ENCODE data around the gene TMED5. TPM values are rescaled to one million over a fixed set of nuclear protein-coding genes. Genes with fewer than 3 reads are reported as not detected.

Gene TMED5
- total RNA-seq, 1 experiment from 2014 or later: 51.0 TPM

DNA sequence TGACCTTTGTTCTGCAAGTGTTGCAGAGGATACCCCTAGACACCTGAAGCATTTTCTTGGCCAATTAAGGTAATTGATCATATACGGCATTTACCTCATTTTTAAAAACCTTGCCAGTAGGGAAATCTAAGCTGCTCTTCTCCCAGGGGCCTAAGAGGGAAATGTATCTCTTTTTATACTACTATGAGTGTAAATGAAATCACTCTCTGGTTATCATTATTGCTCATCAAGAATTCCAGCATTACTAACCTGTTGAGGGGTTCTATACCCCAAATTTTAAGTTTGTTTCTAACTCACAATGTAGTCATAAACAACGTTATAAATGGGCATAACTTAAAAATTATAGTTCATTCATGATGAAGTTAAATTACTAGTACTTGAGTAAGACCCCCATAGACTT is 27.4 kb downstream of the TMED5 start:
- no peak overlapping the region for H2AFZ ChIP-seq
- no peaks in the 10 kb centered on the region for H3K4me1 ChIP-seq (replicated peaks; ENCODE audit: insufficient read depth)
- no peaks in the 10 kb centered on the region for H3K79me2 ChIP-seq (ENCODE audit: low read depth)
- H3K27ac ChIP-seq: no peak overlapping the region
- H4K20me1 ChIP-seq (ENCODE audit: insufficient read depth): peaks cover 23% of the 10 kb centered on the region
- H3F3A ChIP-seq (ENCODE audit: insufficient read depth, low read depth): peaks cover 50% of the 10 kb centered on the region
- H3K27me3 ChIP-seq (ENCODE audit: insufficient read depth, low read depth): no peaks in the 10 kb centered on the region
- H3K36me3 ChIP-seq (ENCODE audit: low read depth): peaks cover 65% of the 10 kb centered on the region
- peaks cover 3% of the 10 kb centered on the region; the same call in 1 of the 2 replicates for H3K9me2 ChIP-seq (ENCODE audit: insufficient read depth)
- intact Hi-C loops (cut with micrococcal nuclease; ENCODE audit: unreplicated experiment): no loop called here
- H3K9me3 ChIP-seq (ENCODE audit: insufficient read depth, low read depth): no peaks in the 10 kb centered on the region
- ChIA-PET CTCF (no interaction called here), POLR2A (ENCODE audit: unreplicated experiment) (no interaction called here)
- TF ChIP-seq, protein P1, sequence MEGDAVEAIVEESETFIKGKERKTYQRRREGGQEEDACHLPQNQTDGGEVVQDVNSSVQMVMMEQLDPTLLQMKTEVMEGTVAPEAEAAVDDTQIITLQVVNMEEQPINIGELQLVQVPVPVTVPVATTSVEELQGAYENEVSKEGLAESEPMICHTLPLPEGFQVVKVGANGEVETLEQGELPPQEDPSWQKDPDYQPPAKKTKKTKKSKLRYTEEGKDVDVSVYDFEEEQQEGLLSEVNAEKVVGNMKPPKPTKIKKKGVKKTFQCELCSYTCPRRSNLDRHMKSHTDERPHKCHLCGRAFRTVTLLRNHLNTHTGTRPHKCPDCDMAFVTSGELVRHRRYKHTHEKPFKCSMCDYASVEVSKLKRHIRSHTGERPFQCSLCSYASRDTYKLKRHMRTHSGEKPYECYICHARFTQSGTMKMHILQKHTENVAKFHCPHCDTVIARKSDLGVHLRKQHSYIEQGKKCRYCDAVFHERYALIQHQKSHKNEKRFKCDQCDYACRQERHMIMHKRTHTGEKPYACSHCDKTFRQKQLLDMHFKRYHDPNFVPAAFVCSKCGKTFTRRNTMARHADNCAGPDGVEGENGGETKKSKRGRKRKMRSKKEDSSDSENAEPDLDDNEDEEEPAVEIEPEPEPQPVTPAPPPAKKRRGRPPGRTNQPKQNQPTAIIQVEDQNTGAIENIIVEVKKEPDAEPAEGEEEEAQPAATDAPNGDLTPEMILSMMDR (conservative IDR thresholded peaks at IDR 0.05): no peak
- TF ChIP-seq EZH2 (IDR thresholded peaks at IDR 0.05; ENCODE audit: low read depth): no peak
- no peak for DNase-seq
- BruUV-seq (replicated peaks): no TSS peak
- no peak overlapping the region for H3K4me2 ChIP-seq
- H3K4me3 ChIP-seq: no peak overlapping the region

DNA sequence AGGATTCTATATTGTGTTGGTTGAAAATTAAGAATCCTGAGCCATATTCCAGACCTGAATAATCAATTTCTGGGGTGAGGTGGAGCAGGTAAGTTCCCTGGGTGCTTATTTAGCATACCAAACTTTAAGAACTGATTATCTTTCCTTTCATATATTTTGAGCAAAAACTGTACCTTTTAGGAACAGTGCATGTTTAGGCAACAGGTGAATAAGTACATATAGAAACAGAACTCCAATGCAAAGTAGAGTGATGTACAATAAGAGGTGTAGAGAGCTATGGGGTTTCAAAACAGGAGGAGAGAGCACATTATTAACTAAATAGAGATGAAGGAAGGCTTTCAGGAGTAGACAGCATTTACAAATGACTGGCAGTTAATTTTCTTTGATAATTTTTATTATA is 28.7 kb downstream of the TMED5 start:
- TF ChIP-seq, protein P1 (conservative IDR thresholded peaks at IDR 0.05): no peak
- Histone ChIP-seq H3K36me3 (ENCODE audit: low read depth) (peaks cover 66% of the 10 kb centered on the region), H3K27ac (no peak overlapping the region), H3K9me3 (ENCODE audit: insufficient read depth, low read depth) (no peaks in the 10 kb centered on the region), H3K4me3 (no peak overlapping the region), H3K27me3 (ENCODE audit: insufficient read depth, low read depth) (no peaks in the 10 kb centered on the region), H2AFZ (no peak overlapping the region), H4K20me1 (ENCODE audit: insufficient read depth) (peaks cover 23% of the 10 kb centered on the region; the same call in 1 of the 2 replicates), H3K9me2 (ENCODE audit: insufficient read depth) (peaks cover 3% of the 10 kb centered on the region; the same call in 1 of the 2 replicates), H3K79me2 (ENCODE audit: low read depth) (no peaks in the 10 kb centered on the region), H3K4me1 (replicated peaks; ENCODE audit: insufficient read depth) (no peaks in the 10 kb centered on the region), H3F3A (ENCODE audit: insufficient read depth, low read depth) (peaks cover 55% of the 10 kb centered on the region), H3K4me2 (no peak overlapping the region)
- intact Hi-C loops (cut with micrococcal nuclease; ENCODE audit: unreplicated experiment): no loop called here
- ChIA-PET POLR2A (ENCODE audit: unreplicated experiment) (interaction anchor here (0.5 kb wide), 1 partner anchor 16 kb away, joined by 3 read pairs; no protein-coding TSS in a partner anchor), CTCF (no interaction called here)
- no peak for DNase-seq
- no TSS peak for BruUV-seq (replicated peaks)

DNA sequence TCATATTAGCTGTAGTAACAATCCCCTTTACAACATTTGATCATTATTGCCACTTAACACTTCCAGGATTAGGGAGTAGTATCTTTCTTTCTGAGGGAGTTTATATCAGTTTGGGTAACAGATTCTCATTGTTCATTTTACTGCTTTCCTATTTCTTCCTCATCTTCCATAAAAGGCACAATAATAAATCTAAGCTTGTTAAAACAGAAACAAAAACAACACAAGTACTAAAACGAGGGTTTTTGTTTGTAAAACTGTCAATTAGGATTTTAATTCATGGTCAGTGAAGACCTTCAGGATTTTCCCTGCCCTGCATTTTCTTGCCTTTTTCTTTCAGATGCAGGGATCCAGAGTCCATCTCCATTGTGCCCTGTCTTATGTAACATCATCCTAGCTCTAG is 29.5 kb downstream of the TMED5 start:
- Histone ChIP-seq H3K4me2 (no peak overlapping the region), H3K9me2 (ENCODE audit: insufficient read depth) (peaks cover 3% of the 10 kb centered on the region; the same call in 1 of the 2 replicates), H2AFZ (no peak overlapping the region), H3K36me3 (ENCODE audit: low read depth) (peaks cover 65% of the 10 kb centered on the region), H3F3A (ENCODE audit: insufficient read depth, low read depth) (peaks cover 56% of the 10 kb centered on the region), H3K4me1 (replicated peaks; ENCODE audit: insufficient read depth) (no peaks in the 10 kb centered on the region), H3K4me3 (no peak overlapping the region), H3K9me3 (ENCODE audit: insufficient read depth, low read depth) (no peaks in the 10 kb centered on the region), H4K20me1 (ENCODE audit: insufficient read depth) (peaks cover 23% of the 10 kb centered on the region; the same call in 1 of the 2 replicates), H3K79me2 (ENCODE audit: low read depth) (no peaks in the 10 kb centered on the region), H3K27ac (no peak overlapping the region), H3K27me3 (ENCODE audit: insufficient read depth, low read depth) (no peaks in the 10 kb centered on the region)
- intact Hi-C loops (cut with micrococcal nuclease; ENCODE audit: unreplicated experiment): no loop called here
- ChIA-PET POLR2A (ENCODE audit: unreplicated experiment) (no interaction called here), CTCF (no interaction called here)
- no peak for DNase-seq
- TF ChIP-seq, protein P1 (conservative IDR thresholded peaks at IDR 0.05): no peak
- TF ChIP-seq EZH2 (IDR thresholded peaks at IDR 0.05; ENCODE audit: low read depth): no peak
- no TSS peak for BruUV-seq (replicated peaks)

Measured in PC-9 (cell line).